Brain pericyte (primary cell): ENCODE measurements around the gene SCAANT1.

Experiments used
- DNase-seq: peaks from one replicate; pipeline ENCODE4 v3.0.0-alpha.2; 2012; ENCODE audit warnings: low read depth, low spot score

Gene SCAANT1

GRCh38 chr3:63864008-63864964, 47.9 kb downstream of the SCAANT1 start:
- no peak for DNase-seq

- DNase-seq, result no peak
Measured at GRCh38 chr3:63863150-63864007, 48.8 kb downstream of the SCAANT1 start, which contains the start of the genes ATXN7 and THOC7. ATXN7 (plus strand) TSS chr3:63863867; CDS start chr3:63912599, 48,732 bp downstream. THOC7 (minus strand) TSS chr3:63863805; CDS start chr3:63863790, 15 bp downstream.

GRCh38 chr3:63862804-63863149, 49.4 kb downstream of the SCAANT1 start:
- DNase-seq, result no peak
